HG02610 (cell line): ENCODE data around the gene PPP1CA.
"Not testable (repeated sequence)": the region's sequence is repeated elsewhere in the genome, so short reads cannot be mapped to it uniquely, and the experiment has no call there.

ENCODE experiments used
- ATAC-seq: cut with Tn5 transposase; IDR thresholded peaks from one replicate; pipeline ENCODE4 v1.9.1; 2021; ENCODE audit warnings: mild to moderate bottlenecking, moderate library complexity; ENCODE audit not compliant: unreplicated experiment

The PPP1CA gene

DNA sequence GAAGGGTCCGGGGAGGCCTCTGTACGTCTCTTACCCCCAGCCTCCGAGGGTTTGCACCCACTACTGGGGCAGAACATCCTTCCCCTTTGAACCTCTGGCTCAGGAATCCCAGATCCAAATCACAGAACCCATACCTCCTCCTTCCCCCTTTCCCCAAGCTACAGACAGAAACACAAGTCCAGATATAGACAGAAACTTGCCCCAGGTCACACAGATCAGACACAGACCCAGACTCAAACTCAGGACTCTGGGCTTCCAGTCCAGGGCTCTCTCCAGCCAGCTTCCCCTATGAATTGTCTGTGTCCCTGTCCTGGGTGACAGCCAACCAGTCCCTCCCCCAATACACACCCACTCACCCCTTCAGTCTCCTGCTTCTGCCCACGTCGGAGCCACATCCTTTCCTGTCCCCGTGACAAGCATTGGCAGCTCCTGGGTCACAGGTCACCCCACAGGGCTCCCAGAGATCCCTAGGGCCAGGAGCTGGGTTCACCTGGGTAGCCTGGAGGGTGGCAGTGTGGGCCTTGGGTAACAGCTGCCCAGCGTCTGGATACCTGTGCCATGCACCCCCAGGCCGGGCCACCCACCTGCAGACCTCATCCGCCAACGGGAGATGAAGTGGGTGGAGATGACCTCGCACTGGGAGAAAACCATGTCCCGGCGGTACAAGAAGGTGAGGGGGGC is 3.0 kb upstream of the PPP1CA start:
- no peak for ATAC-seq

DNA sequence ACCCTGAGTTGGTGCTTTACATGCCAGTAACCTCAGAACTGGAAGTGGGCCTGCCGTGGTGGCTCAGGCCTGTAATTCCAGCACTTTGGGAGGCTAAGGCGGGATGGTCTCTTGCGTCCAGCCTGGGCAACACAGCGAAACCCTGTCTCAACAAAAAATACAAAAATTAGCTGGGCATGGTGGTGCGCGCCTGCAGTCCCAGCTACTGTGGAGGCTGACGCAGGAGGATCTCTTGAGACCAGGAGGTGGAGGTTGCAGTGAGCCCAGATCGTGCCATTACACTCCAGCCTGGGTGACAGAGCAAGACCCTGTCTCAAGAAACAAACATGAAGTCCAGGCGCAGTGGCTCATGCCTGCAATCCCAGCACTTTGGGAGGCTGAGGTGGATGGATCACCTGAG is 1.4 kb upstream of the PPP1CA start:
- not testable (repeated sequence) for ATAC-seq

DNA sequence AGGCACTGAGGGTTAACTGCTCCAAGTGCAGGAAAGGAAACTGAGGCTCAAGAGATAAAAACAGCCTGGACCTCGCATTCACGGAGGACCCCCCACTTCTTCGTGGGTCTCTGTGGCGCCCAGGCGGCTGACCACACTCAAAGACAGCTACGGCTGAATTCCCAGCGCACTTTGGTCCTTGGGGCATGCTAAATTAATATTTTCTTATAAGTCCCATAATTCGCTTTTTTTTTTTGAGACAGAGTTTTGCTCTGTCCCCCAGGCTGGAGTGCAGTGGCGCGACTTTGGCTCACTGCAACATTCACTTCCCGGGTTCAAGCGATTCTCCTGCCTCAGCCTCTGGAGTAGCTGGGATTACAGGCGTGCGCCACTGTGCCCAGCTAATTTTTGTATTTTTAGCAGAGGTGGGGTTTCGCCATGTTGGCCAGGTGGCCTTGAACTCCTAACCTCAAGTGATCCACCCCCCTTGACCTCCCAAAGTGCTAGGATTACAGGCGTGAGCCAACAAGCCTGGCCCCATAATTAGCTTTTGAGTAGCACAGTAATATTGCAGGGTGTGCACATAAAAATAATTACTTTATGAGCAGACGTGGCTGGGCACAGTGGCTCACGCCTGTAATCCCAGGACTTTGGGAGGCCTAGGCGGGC is 658 bp upstream of the PPP1CA start:
- not testable (repeated sequence) for ATAC-seq

DNA sequence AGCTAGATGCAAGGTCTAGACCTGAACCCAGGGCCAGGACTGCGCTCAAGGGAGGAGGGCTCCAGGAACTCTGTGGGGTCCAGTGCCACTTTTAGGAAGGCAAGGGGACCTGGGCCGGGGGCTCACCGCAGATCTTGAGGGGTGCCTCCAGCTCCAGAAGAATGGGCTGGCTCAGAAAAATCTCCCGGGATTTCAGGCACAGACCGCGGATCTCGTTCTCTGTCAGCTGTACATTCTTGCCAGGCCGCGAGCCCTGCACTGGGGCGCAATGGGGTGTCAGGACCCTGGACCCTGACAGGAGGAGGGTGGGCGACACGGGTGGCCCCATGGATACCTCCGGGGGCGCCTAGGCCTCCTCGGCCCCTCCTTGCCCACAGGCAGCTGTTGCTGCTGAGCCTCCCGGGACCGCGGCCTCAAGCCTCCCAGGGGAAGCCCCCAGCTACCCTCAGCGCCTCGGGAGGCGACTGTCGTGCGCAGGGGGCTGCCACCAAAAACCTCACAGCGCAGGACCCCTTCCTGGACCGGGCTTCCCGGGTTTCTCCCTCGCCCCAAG is 640 bp downstream of the PPP1CA start:
- ATAC-seq: peak; percentile 8

DNA sequence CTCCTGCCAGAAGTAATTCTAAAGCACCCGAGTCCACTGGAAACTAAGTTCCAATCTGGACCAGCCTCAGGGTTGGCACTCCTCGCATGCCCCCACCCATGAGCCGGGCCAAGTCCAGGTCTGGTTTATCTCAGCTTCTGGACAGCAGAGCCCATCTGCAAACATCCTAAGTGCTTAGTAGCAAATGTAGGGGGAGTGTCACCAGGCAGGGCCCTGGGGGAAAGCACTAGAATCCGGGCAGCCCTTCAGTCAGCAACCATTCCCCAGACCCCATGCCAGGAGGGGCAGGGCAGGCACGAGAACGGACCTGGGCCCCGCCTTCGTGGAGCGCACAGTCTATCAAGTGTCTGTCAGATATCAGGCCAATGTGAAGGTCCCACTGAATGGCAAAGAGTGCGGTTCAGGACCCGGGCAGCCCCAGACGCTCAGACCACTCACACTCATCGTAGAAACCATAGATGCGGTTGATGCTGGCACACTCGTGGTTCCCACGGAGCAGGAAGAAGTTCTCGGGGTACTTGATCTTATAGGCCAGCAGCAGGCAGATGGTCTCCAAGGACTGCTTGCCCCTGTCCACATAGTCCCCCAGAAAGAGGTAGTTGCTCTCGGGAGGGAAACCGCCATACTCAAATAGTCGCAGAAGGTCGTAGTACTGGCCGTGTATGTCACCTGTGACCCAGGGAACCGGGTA is 1.3 kb downstream of the PPP1CA start:
- ATAC-seq: no peak

DNA sequence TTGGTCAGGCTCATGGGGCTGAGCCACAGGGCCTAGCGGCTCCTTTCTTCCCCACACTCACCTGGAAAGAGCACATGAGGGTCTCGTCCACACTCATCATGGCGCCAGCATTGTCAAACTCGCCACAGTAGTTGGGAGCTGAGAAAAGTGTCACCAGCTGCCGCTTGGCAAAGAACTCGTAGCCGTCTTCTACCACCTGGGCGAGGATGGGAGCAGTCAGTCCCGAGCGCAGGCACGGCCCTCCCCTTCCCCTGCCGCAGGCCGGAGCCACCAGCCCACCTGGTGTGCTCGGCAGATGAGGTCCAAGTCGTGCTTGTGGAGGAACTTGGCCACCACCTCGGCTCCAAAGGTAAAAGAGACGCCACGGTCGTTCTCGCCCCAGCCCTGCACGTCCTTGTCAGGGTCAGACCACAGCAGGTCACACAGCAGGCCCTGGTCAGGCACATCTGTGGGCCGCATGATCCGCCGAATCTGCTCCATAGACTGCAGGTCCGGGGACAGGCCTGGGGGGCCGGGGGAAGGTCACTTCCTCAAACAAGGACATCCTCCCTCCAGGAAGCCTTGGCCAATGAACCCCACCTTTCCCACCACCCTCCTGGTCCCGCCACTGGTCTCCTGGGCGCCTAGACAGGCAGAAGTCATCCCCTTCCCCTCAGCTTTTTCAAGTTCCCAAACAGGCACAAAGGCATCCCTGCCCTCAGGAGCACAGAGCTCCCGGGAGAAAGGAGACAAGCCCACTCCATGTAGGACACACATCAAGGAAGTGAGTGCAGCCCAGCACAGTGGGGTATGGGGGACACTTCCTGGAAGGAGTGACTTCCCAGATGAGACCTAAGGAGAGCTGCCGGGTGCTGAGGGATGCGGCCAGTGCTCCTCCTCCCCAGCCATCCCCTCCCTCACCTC is 2.7 kb downstream of the PPP1CA start:
- ATAC-seq: no peak

DNA sequence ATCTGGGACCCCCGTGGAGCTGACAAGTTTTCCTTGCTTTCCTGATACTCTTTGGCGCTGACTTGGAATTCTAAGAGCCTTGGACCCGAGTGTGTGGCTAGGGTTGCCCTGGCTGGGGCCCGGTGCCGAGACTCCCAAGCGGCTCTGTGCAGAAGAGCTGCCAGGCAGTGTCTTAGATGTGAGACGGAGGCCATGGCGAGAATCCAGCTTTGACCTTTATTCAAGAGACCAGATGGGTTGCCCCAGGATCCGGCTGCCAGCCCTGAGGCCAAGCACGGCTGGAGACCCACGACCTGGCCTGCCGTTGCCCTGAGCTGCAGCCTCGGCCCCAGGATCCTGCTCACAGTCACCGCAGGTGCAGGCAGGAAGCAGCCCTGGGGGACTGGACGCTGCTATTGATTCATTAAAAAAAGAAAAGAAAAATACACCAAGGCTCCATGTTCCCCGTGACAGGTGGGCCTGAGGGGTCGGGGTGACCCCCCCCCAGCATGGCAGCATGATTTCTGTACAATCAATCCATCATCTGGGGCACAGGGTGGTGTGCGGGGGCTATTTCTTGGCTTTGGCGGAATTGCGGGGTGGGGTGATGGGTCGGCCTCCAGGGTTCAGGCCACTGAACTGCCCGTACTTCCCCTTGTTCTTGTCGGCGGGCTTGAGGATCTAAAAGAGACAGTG is 3.5 kb downstream of the PPP1CA start:
- ATAC-seq: no peak

DNA sequence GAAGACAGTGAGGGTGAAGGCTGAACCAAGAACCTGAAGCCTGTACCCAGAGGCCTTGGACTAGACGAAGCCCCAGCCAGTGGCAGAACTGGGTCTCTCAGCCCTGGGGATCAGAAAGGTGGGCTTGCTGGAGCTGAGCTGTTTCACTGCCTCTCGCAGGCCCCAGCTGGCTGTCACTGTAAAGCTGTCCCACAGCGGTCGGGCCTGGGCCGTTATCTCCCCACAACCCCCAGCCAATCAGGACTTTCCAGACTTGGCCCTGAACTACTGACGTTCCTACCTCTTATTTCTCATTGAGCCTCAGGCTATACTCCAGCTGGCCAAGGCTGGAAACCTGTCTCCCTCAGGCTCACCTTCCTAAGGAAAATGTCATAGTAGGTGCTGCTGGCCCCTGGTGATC is 4.1 kb downstream of the PPP1CA start:
- no peak for ATAC-seq

DNA sequence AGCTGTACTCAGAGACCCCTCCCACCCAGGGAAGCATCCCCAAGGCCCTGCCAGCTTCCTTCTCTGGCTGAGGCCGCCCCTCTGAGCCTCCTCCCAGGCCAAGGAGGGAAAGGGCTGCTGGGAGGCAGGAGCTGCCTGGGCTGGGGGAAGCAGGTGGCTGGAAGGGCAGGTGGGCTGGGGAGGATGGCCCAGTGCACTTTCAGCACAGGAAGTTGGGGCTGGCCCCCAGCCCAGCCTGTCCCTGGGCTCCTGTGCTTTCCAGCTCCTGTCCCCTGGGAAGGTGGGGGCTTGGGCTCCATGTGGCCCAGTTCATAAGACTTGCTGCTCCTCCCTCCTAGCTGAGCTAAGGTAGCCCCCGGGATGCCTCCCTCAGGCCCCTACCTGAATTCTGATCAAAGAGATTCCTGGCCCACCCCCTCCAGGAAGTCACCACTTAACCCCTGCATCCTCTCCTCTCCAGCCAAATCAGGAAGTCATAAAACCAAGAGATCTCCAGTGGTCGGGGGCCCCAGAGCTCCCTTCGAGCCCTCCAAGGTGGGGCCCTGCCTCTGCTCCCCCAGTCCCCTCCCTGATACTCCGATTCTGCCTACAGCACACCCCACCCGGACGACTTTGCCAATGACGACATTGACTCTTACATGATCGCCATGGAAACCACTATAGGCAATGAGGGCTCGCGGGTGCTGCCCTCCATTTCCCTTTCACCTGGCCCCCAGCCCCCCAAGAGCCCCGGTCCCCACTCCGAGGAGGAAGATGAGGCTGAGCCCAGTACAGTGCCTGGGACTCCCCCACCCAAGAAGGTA is 4.9 kb downstream of the PPP1CA start:
- no peak for ATAC-seq

DNA sequence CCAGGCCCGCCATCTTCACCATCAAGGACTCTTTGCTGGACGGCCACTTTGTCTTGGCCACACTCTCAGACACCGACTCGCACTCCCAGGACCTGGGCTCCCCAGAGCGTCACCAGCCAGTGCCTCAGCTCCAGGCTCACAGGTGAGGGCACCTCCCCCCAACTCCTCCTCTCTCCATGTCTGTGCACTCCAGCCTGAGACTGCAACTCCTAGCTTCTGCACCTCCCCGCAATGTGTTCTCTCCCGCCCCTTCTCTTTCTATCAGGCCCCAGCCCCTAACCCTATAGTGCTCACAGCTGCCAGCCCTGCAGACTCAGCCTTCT is 5.4 kb downstream of the PPP1CA start:
- no peak for ATAC-seq

DNA sequence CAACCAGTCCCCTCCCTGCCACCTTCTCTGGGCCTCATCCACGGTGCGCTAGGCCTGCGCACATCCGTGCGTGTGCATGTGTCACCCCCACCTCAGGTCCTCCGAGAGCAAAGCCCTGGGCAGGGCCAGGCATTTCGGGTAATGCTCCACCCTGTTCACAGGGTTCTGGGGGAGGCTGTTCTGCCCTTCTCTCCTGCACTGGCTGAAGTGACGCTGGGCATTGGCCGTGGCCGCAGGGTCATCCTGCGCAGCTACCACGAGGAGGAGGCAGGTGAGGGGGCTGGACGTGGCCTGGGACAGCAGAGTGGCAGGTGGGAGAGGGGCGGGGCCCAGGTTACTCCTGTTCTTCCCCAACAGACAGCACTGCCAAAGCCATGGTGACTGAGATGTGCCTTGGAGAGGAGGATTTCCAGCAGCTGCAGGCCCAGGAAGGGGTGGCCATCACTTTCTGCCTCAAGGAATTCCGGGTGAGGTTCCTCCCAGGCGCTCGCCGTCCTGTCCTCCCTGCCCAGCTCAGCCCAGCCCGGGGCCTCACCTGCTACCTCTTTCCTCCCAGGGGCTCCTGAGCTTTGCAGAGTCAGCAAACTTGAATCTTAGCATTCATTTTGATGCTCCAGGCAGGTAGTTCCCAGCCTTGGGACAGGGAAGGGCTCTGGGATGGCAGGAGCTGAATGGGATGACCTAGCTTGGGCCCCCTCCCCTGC is 6.0 kb downstream of the PPP1CA start:
- ATAC-seq: no peak

DNA sequence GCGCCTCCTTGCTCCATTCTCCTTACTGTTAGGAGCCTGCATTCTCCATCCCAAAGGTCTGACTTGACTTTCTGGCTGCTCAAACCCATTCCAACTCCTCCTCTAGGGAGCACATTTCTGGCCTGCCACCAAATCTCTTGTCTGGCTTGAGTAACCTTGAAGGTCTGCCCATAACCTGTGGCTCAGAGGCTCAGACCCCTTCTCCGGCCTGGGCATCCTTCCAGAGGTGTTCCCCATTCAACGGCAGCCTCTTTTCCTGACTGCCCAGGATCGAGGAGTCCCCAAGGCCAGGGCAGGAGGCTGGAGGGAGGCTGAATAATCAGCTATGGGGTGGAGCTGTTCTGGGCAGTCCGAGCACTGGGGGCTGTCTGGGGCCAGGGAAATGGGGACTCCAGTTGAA is 7.7 kb downstream of the PPP1CA start:
- ATAC-seq: no peak

DNA sequence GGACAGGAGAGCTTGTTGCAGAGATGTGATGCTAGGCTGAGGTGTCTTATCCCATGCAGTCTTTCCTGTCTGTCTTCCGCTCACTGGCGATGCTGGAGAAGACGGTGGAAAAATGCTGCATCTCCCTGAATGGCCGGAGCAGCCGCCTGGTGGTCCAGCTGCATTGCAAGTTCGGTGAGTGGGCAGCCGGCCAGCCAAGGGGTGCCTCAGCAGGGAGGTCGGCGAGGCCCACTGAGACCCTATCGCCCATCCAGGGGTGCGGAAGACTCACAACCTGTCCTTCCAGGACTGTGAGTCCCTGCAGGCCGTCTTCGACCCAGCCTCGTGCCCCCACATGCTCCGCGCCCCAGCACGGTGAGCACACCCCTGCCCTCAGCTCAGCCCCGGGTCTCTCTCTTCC is 8.2 kb downstream of the PPP1CA start:
- no peak for ATAC-seq

DNA sequence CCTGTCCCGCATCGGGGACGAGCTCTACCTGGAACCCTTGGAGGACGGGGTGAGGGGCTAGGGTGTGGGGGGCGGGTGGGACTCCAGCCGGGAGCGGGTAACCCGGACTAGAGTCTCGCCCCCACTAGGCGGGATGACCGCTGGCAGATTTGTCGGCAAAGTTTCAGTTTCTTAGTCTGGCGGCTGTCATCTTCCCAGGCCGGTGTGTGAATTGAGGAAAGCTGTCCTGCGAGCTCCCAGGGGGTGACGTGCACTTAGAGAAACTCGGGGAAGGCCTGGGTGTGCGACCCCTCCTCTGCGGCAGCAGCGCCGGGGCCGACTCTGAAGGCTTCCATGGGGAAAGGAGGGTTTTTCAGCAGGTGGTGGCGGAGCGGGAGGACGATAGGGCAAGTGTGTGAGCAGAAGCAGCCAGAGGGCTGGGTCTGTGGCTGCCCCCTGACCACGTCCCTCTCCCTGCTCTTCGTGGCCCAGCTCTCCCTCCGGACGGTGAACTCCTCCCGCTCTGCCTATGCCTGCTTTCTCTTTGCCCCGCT is 9.4 kb downstream of the PPP1CA start:
- no peak for ATAC-seq

DNA sequence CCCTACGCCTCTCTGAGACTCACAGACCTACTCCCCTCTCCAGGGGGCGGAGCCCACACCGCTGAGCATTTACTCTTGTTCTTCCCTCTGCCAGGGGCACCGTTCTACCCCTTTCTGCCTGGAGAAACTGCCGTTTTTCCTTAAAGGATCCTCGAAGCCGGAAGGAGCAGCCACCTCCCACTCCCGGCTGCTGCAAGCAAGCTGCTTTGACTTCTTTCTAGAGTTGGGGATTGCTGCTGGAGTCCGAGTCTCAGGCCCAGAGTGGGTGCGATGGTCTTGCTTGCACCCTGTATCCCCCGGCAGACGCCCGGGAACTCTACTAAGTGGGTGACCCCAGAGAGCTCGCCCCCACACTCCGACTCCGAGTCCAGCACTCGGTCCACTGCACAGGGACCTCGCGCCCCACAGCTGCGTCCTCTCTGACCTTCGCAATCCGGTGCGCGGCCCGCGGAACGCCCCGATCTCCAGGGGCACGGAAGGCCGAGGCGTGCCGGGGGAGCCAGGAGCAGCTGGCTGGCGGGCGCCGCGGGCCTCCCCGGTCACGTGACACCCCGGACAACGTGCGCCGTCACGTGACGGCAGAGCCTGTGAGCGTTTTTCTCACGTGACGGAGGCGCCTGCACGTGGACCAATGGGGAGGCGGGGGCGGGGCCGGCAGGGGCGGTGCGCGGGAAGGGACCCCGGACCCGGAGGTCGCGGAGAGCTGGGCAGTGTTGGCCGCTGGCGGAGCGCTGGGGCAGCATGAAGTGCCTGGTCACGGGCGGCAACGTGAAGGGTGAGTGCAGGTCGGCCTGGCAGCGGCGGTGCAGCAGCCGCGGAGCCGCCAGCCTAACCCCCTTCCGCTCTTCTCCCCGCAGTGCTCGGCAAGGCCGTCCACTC is 10.1 kb downstream of the PPP1CA start, which contains the start of gene RAD9A:
TSS of gene RAD9A (plus strand) at position 683 of the 879 bp plus-strand sequence. CDS start at position 742, 59 bp downstream.
- peak; percentile 49 for ATAC-seq

DNA sequence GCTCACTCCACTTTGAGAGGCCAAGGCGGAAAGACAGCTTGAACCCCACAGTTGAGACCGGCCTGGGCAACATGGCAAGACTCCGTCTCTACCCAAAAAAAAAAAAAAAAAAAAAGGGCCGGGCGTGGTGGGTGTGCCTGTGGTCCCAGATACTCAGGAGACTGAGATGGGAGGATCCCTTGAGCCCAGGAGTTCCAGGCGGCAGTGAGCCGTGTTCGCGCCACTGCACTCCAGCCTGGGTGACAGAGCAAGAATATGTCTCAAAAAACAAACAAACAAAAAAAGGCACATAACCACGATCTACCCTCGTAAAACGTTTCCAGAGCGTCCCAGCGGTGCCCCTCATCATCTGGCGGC is 10.7 kb downstream of the PPP1CA start:
- no peak for ATAC-seq

DNA sequence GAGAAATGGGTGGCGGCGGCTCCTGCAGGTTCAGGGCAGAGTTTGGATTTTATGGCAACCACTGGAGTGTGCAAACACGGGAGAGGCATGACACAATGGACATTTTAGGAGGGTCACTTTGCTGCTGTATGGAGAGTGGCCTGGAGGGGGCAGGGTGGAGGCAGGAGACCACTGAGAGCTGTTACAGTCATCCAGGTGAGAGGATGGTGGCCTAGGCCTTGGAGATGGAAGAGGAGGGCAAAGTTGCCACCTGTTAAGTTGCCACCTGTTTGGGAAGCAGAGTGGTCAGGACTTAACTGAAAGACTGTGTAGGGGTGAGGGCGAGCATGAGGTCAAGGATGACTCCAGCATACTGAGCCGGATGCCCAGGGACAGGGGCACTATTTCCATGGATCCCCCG is 12.2 kb downstream of the PPP1CA start:
- ATAC-seq: no peak

DNA sequence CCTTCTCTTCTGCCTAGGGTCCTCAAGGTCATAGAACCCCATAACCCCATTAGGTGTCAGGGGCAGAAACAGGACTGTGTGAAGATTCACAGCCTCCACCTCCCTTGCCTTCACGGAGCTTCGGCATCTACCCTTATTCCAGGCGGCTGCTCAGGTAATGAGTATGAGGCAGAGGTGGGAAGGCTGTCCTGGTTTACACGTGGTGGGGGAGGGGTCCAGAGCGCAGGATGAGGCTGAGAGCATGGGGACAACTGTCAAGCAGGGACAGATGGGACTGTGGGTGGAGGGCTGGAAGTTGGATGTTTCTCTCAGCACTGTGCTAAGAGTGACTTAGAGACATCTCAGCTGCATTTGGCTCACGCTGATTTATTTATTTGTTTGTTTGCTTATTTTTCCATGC is 14.1 kb downstream of the PPP1CA start:
- no peak for ATAC-seq
